DMS 273 (cell line): ENCODE measurements around the gene GBX2.
"Not testable (repeated sequence)": the region's sequence is repeated elsewhere in the genome, so short reads cannot be mapped to it uniquely, and the experiment has no call there.

Experiments used
- DNase-seq: peaks from one replicate; lab custom pipeline; 2025; ENCODE audit not compliant: unreplicated experiment; lab: John Stamatoyannopoulos, UW

The GBX2 gene

GRCh38 chr2:236157815-236158498 is 10.2 kb downstream of the GBX2 start:
- no peak for DNase-seq

GRCh38 chr2:236157366-236157765 is 10.8 kb downstream of the GBX2 start:
- no peak for DNase-seq

GRCh38 chr2:236156860-236157194 is 11.4 kb downstream of the GBX2 start:
- no peak for DNase-seq

- DNase-seq, result no peak
These were observed 11.9 kb downstream of the GBX2 start for GRCh38 chr2:236156095-236156859.

- DNase-seq, result no peak
These were observed 12.8 kb downstream of the GBX2 start for GRCh38 chr2:236155406-236155805.

- DNase-seq, result no peak
These were observed 21.8 kb downstream of the GBX2 start for GRCh38 chr2:236146436-236146835.

- no peak for DNase-seq
These were observed 24.4 kb downstream of the GBX2 start for GRCh38 chr2:236143811-236144210.

- not testable (repeated sequence) for DNase-seq
These were observed 26.6 kb downstream of the GBX2 start for GRCh38 chr2:236141616-236142015.

GRCh38 chr2:236137066-236137465 is 31.1 kb downstream of the GBX2 start:
- no peak for DNase-seq

- no peak for DNase-seq
These were observed 31.6 kb downstream of the GBX2 start for GRCh38 chr2:236136538-236136937.

- DNase-seq, result peak; percentile 20
These were observed 34.7 kb downstream of the GBX2 start for GRCh38 chr2:236133410-236134012.

GRCh38 chr2:236131073-236131692 is 37.0 kb downstream of the GBX2 start:
- DNase-seq, result no peak

- DNase-seq, result peak; percentile 25
These were observed 37.7 kb downstream of the GBX2 start for GRCh38 chr2:236130349-236130998.

- DNase-seq, result no peak
These were observed 38.3 kb downstream of the GBX2 start for GRCh38 chr2:236129935-236130334.

- no peak for DNase-seq
These were observed 39.9 kb downstream of the GBX2 start for GRCh38 chr2:236128321-236128720.

- no peak for DNase-seq
These were observed 41.2 kb downstream of the GBX2 start for GRCh38 chr2:236127010-236127409.

GRCh38 chr2:236125541-236125940 is 42.6 kb downstream of the GBX2 start:
- no peak for DNase-seq

- DNase-seq, result no peak
These were observed 43.8 kb downstream of the GBX2 start for GRCh38 chr2:236124182-236124893.

- no peak for DNase-seq
These were observed 44.5 kb downstream of the GBX2 start for GRCh38 chr2:236123716-236124115.

GRCh38 chr2:236122236-236122635 is 46.0 kb downstream of the GBX2 start:
- DNase-seq, result no peak

GRCh38 chr2:236121546-236121945 is 46.6 kb downstream of the GBX2 start:
- no peak for DNase-seq
